ENCODE data around the gene LARGE1. TPM values are rescaled to one million over a fixed set of nuclear protein-coding genes. Genes with fewer than 3 reads are reported as not detected.

Gene LARGE1
- total RNA-seq, 6 experiments from 2014 or later = 12.2 to 28.3 (median 15.2) TPM

DNA sequence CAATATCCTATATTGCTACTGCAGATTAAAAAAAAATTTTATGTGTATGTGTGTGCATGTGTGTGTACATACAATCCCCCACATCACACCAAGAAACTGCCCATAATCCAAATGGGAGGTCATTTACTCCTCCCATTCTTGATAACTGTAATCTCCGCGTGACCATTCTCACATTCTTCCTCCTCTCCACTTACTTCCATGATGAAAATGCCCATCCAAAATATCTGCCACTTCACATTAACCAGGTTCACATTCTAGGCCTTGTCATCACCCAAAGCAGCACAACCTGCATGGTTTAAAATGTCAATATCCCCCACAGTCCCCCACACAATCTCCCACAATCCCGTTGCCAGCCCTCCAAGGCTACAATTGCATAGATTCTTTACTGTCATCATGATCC is 149.6 kb downstream of the LARGE1 start:
- Histone ChIP-seq H3K4me1 (no peaks in the 10 kb centered on the region), H3K9me3 (no peaks in the 10 kb centered on the region), H3K27me3 (no peaks in the 10 kb centered on the region), H3K27ac (no peak overlapping the region), H3K4me3 (no peak overlapping the region), H3K36me3 (no peaks in the 10 kb centered on the region)
- TF ChIP-seq, protein P1, sequence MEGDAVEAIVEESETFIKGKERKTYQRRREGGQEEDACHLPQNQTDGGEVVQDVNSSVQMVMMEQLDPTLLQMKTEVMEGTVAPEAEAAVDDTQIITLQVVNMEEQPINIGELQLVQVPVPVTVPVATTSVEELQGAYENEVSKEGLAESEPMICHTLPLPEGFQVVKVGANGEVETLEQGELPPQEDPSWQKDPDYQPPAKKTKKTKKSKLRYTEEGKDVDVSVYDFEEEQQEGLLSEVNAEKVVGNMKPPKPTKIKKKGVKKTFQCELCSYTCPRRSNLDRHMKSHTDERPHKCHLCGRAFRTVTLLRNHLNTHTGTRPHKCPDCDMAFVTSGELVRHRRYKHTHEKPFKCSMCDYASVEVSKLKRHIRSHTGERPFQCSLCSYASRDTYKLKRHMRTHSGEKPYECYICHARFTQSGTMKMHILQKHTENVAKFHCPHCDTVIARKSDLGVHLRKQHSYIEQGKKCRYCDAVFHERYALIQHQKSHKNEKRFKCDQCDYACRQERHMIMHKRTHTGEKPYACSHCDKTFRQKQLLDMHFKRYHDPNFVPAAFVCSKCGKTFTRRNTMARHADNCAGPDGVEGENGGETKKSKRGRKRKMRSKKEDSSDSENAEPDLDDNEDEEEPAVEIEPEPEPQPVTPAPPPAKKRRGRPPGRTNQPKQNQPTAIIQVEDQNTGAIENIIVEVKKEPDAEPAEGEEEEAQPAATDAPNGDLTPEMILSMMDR (IDR thresholded peaks at IDR 0.05) = no peak
- TF ChIP-seq POLR2A (IDR thresholded peaks at IDR 0.05) = no peak
- intact Hi-C loops (cut with DNase I) = no loop called here
- ATAC-seq (no peak), DNase-seq (no peak)
- 97% methylated on average over 3 of the region's 3 CpGs for WGBS (ENCODE audit: insufficient coverage, low coverage, low lambda C conversion rate, missing lambda C conversion rate)

DNA sequence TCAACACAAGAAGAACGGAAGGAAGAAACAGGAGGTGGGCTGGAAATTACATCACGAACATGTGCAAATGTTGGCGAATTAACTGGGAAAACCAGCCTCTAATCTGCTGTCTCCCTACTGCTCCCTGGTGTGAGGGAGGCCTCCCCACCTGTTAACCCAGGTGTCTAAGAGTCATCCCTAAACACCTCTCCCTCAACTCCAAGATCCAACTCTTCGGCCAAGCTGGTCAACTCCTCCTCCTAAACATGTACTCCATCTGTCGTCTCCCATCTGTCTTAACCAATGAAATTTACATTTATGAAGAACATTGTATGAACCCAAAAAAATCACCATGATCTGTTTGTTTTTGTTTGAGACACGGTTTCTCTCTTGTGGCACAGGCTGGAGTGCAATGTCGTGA is 154.2 kb downstream of the LARGE1 start:
- DNase-seq = no peak
- WGBS (ENCODE audit: insufficient coverage, low coverage, low lambda C conversion rate, missing lambda C conversion rate) = 81% methylated on average over 7 of the region's 7 CpGs
- intact Hi-C loops (cut with DNase I) = no loop called here

DNA sequence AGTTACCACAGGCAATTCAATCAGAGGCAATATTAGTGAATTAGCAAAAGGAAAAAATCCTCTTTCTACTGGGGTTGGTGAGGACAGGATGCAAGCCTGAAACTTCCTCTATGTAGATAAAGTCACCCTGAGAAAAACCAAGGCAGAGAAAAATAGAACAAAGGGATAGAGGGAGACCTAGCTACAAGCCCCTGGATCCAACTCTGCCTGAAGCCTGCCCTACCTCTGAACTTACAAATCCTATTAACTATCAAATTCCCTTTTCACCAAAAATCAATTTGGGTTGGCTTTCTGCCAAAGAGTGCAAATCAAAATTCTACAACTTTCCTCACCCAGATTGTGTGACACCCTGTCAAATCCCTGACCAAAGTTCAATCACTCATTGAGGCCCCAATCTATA is 161.3 kb downstream of the LARGE1 start:
- no peak for DNase-seq
- Histone ChIP-seq H3K4me3 (no peak overlapping the region), H3K27ac (no peak overlapping the region), H3K4me1 (peaks cover 0 to 15% (median 6%) of the 10 kb centered on the region in 4 donors), H3K27me3 (no peaks in the 10 kb centered on the region), H3K36me3 (no peaks in the 10 kb centered on the region), H3K9me3 (no peaks in the 10 kb centered on the region)
- ATAC-seq = no peak
- intact Hi-C loops (cut with DNase I) = no loop called here
- no peak for TF ChIP-seq POLR2A (IDR thresholded peaks at IDR 0.05)
- TF ChIP-seq, protein P1 (IDR thresholded peaks at IDR 0.05) = no peak

More for the DNA sequence above, 154.2 kb downstream of the LARGE1 start:
- Histone ChIP-seq H3K4me3 (no peak overlapping the region), H3K36me3 (no peaks in the 10 kb centered on the region), H3K4me1 (no peaks in the 10 kb centered on the region), H3K27me3 (no peaks in the 10 kb centered on the region), H3K9me3 (no peaks in the 10 kb centered on the region), H3K27ac (no peak overlapping the region)
- ATAC-seq = no peak
- no peak for TF ChIP-seq POLR2A (IDR thresholded peaks at IDR 0.05)
- TF ChIP-seq, protein P1 (IDR thresholded peaks at IDR 0.05) = no peak

DNA sequence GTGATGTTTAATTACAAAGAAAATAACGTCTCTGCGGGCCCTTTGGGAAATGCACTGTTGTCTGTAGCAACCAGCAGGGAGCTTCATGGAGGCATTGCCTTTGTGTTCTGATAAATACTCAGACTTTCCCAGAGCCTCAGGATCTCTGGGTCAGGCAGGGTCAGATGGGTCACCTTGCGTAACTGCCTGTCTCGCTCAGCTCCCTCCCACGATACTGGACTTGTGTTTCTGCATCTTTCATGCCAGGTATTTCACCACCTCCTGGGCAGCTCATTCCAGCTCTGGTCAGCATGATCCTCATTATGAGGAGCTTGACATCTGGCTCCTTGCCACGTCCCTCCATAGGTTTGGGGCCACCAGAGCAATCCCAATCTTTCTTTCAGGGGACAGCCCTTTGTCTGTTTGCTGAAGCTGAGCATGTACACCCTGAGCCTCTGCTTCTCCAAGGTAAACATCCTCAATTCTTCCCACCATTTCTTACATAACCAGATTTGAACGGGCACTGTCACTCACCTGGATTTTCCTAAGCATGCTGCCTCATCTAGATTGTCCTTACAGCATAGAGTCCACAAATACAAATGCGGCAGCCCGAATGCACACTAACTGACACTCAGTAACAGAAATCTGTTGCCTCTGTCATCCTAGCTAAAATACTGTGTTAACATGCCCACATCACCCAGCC is 162.3 kb downstream of the LARGE1 start:
- Histone ChIP-seq H3K9me3 (no peaks in the 10 kb centered on the region), H3K27ac (peak overlapping the region in 2 of 3 donors; percentile 53 to 67), H3K36me3 (no peaks in the 10 kb centered on the region), H3K4me3 (no peak overlapping the region), H3K27me3 (no peaks in the 10 kb centered on the region), H3K4me1 (peaks cover 0 to 15% (median 6%) of the 10 kb centered on the region in 4 donors)
- DNase-seq = peak; percentile 66 to 88 (median 81)
- 31% methylated on average over 9 of the region's 9 CpGs for WGBS (ENCODE audit: insufficient coverage, low coverage, low lambda C conversion rate, missing lambda C conversion rate)
- TF ChIP-seq POLR2A (IDR thresholded peaks at IDR 0.05) = no peak
- TF ChIP-seq, protein P1 (IDR thresholded peaks at IDR 0.05) = no peak
- intact Hi-C loops (cut with DNase I) = no loop called here
- ATAC-seq = peak; percentile 95 to 98 (median 96)
